ENCODE results near the gene SPATA3. TPM values are rescaled to one million over a fixed set of nuclear protein-coding genes. Genes with fewer than 3 reads are reported as not detected.

Gene SPATA3
- total RNA-seq, 2 experiments from 2014 or later = 0.24 to 0.53 TPM

- ChIA-PET POLR2A (interaction anchor here (0.6 to 1.2 kb wide), 2 partner anchors 407 to 719 kb away, joined by 3 read pairs; partner anchors contain the start of gene NCL), CTCF (interaction anchor here (0.6 to 4.6 kb wide), 8 partner anchors 9 to 234 kb away, joined by 3 to 22 read pairs (median 6); no protein-coding TSS in a partner anchor)
- Mint-ChIP-seq H3K27ac (peak overlapping the region; percentile 19), H3K27me3 (peaks cover 1% of the 10 kb centered on the region), H3K36me3 (peaks cover 10% of the 10 kb centered on the region), H3K4me3 (peak overlapping the region; percentile 90), H3K9me3 (no peaks in the 10 kb centered on the region), H3K4me1 (ENCODE audit: low read depth) (peaks cover 53% of the 10 kb centered on the region)
- no peak for DNase-seq
- intact Hi-C loops (cut with micrococcal nuclease) = loop anchor here (5.0 to 10.0 kb wide), 2 partner anchors 403 to 555 kb away; no protein-coding TSS in a partner anchor
Measured at GRCh38 chr2:231057590-231057989, 61.7 kb downstream of the SPATA3 start.

Other genes with a start within 250 kb of the SPATA3 start
- 10 to 100 TPM; 19.5 to 23.0 TPM for gene ITM2C, start 131.2 kb upstream of the SPATA3 start, total RNA-seq
- 1 to 10 TPM; 1.5 to 1.6 TPM for gene GPR55, start 70.9 kb upstream of the SPATA3 start, total RNA-seq
- gene C2orf72, start 41.4 kb downstream of the SPATA3 start, total RNA-seq = under 1 TPM; 0.34 to 0.55 TPM
- 100 to 1,000 TPM; 116 TPM for gene PSMD1, start 60.7 kb downstream of the SPATA3 start, total RNA-seq
- not detected for gene HTR2B, start 128.9 kb downstream of the SPATA3 start, total RNA-seq
- 1 to 10 TPM; 3.0 TPM for gene ARMC9, start 202.5 kb downstream of the SPATA3 start, total RNA-seq

Measured in activated CD4-positive, alpha-beta memory T cell treated with anti-CD3 and anti-CD28 coated beads for 36 hours (primary cell).